ENCODE results near the gene C17orf113.
A peak's percentile ranks its signal among the peaks of the same experiment; 100 is the strongest.
"Not testable (repeated sequence)": the region's sequence is repeated elsewhere in the genome, so short reads cannot be mapped to it uniquely, and the experiment has no call there.

The C17orf113 gene

GRCh38 chr17:42016411-42016831 is 34.0 kb downstream of the C17orf113 start:
- DNase-seq: no peak

- DNase-seq: not testable (repeated sequence)
Measured at GRCh38 chr17:42013740-42014139, 36.7 kb downstream of the C17orf113 start.

GRCh38 chr17:42012363-42012762 is 38.0 kb downstream of the C17orf113 start:
- not testable (repeated sequence) for DNase-seq

GRCh38 chr17:42010898-42011516 is 39.4 kb downstream of the C17orf113 start:
- DNase-seq: peak; percentile 20

GRCh38 chr17:42010266-42010680 is 40.1 kb downstream of the C17orf113 start:
- peak; percentile 58 for DNase-seq

- no peak for DNase-seq
Measured at GRCh38 chr17:42009170-42009569, 41.2 kb downstream of the C17orf113 start.

- DNase-seq: peak; percentile 22
Measured at GRCh38 chr17:42005166-42005565, 45.2 kb downstream of the C17orf113 start.

GRCh38 chr17:42002792-42003301 is 47.6 kb downstream of the C17orf113 start:
- DNase-seq: peak; percentile 33

GRCh38 chr17:42002175-42002791 is 48.1 kb downstream of the C17orf113 start:
- DNase-seq: no peak

GRCh38 chr17:42001729-42002128 is 48.7 kb downstream of the C17orf113 start:
- no peak for DNase-seq

- no peak for DNase-seq
Measured at GRCh38 chr17:42000413-42001133, 49.8 kb downstream of the C17orf113 start.

GRCh38 chr17:41998497-41998896 is 51.9 kb downstream of the C17orf113 start:
- DNase-seq: no peak

- DNase-seq: no peak
Measured at GRCh38 chr17:41996855-41997164, 53.6 kb downstream of the C17orf113 start.

GRCh38 chr17:41992576-41992975 is 57.8 kb downstream of the C17orf113 start:
- DNase-seq: peak; percentile 17

- no peak for DNase-seq
Measured at GRCh38 chr17:41989702-41990419, 60.5 kb downstream of the C17orf113 start.

GRCh38 chr17:41988418-41988817 is 62.0 kb downstream of the C17orf113 start:
- no peak for DNase-seq
